HEK293 (cell line): ENCODE data around the gene COL9A2.

Experiments used
- CTCF ChIA-PET: fragments of 350-600 bp; formaldehyde crosslinking; extraction: SDS; loops from one replicate; lab custom pipeline; 2021; ENCODE audit warnings: antibody characterized with exemption; lab: Yijun Ruan, JAX
- POLR2A ChIA-PET: fragments of 300-600 bp; formaldehyde crosslinking; extraction: SDS; loops from one replicate; lab custom pipeline; 2020; ENCODE audit warnings: antibody characterized with exemption, inconsistent platforms; lab: Yijun Ruan, JAX
- H3K27ac ChIP-seq: fragments of 200-500 bp; sonication (Bioruptor generic); 2 replicates; pipeline ENCODE4 v1.5.1; 2014; ENCODE audit warnings: low read depth, low read length, control low read depth, inconsistent platforms; ENCODE audit errors: extremely low read depth
- H3K36me3 ChIP-seq, 2 experiments: fragments of 200-500 bp in 1 of 2; sonication (Bioruptor generic) in 1 of 2; 1 replicate in 1 of 2; 2 replicates in 1 of 2; pipeline ENCODE4 v1.5.1; 2014 to 2017; ENCODE audit warnings: inconsistent platforms in 2 of 2, low read length in 2 of 2; ENCODE audit not compliant: control insufficient read depth in 2 of 2, insufficient read depth in 1 of 2
- H3K4me1 ChIP-seq: fragments of 200-500 bp; sonication (Bioruptor generic); 2 replicates; pipeline ENCODE4 v1.5.1; 2014; ENCODE audit warnings: mild to moderate bottlenecking, low read length, inconsistent platforms; ENCODE audit not compliant: control insufficient read depth, insufficient read depth
- H3K4me3 ChIP-seq: 2 replicates; pipeline ENCODE4 v1.5.1; 2011; ENCODE audit warnings: low read depth, mild to moderate bottlenecking, control low read depth, low read length, moderate library complexity
- H3K9me3 ChIP-seq: fragments of 200-500 bp; sonication (Bioruptor generic); 2 replicates; pipeline ENCODE4 v1.5.1; 2014; ENCODE audit warnings: low read depth, low read length, inconsistent platforms; ENCODE audit not compliant: control insufficient read depth, insufficient read depth
- KLF1 ChIP-seq: fragments of 450-650 bp; formaldehyde crosslinking; IDR thresholded peaks from 2 replicates; pipeline ENCODE4 v1.5.1; 2016; ENCODE audit warnings: missing biosample characterization, missing genetic modification characterization
- KLF10 ChIP-seq: fragments of 450-650 bp; IDR thresholded peaks from 2 replicates; pipeline ENCODE4 v1.5.1; 2018; ENCODE audit warnings: missing biosample characterization, mild to moderate bottlenecking, missing genetic modification characterization
- KLF7 ChIP-seq: fragments of 450-650 bp; formaldehyde crosslinking; IDR thresholded peaks from 2 replicates; pipeline ENCODE4 v1.5.1; 2016; ENCODE audit warnings: missing biosample characterization, missing genetic modification characterization, borderline replicate concordance
- OSR2 ChIP-seq: fragments of 450-650 bp; formaldehyde crosslinking; IDR thresholded peaks from 2 replicates; pipeline ENCODE4 v1.5.1; 2016; ENCODE audit warnings: missing biosample characterization, missing genetic modification characterization
- REPIN1 ChIP-seq: fragments of 450-650 bp; formaldehyde crosslinking; IDR thresholded peaks from 2 replicates; pipeline ENCODE4 v1.5.1; 2017; ENCODE audit warnings: missing biosample characterization, missing genetic modification characterization, low read depth
- ZBTB48 ChIP-seq: fragments of 450-650 bp; formaldehyde crosslinking; IDR thresholded peaks from 2 replicates; pipeline ENCODE4 v1.5.1; 2016; ENCODE audit warnings: missing biosample characterization, missing genetic modification characterization
- ZBTB6 ChIP-seq: fragments of 450-650 bp; formaldehyde crosslinking; IDR thresholded peaks from 2 replicates; pipeline ENCODE4 v1.5.1; 2017; ENCODE audit warnings: missing biosample characterization, missing genetic modification characterization
- ZFHX2 ChIP-seq: fragments of 450-650 bp; formaldehyde crosslinking; conservative IDR thresholded peaks from 2 replicates; pipeline ENCODE4 v1.5.1; 2016; ENCODE audit warnings: missing biosample characterization, missing genetic modification characterization
- ZNF114 ChIP-seq: fragments of 450-650 bp; formaldehyde crosslinking; IDR thresholded peaks from 2 replicates; pipeline ENCODE4 v1.5.0; 2017; ENCODE audit warnings: missing biosample characterization, missing genetic modification characterization
- ZNF169 ChIP-seq: fragments of 450-650 bp; formaldehyde crosslinking; IDR thresholded peaks from 2 replicates; pipeline ENCODE4 v1.5.1; 2016; ENCODE audit warnings: missing biosample characterization, missing genetic modification characterization
- ZNF175 ChIP-seq: fragments of 450-650 bp; formaldehyde crosslinking; IDR thresholded peaks from 2 replicates; pipeline ENCODE4 v1.5.1; 2016; ENCODE audit warnings: missing biosample characterization, missing genetic modification characterization
- ZNF214 ChIP-seq: fragments of 450-650 bp; formaldehyde crosslinking; IDR thresholded peaks from 2 replicates; pipeline ENCODE4 v1.5.1; 2017; ENCODE audit warnings: missing biosample characterization, mild to moderate bottlenecking, missing genetic modification characterization, borderline replicate concordance
- ZNF311 ChIP-seq: fragments of 450-650 bp; formaldehyde crosslinking; IDR thresholded peaks from 2 replicates; pipeline ENCODE4 v1.5.1; 2017; ENCODE audit warnings: missing biosample characterization, missing genetic modification characterization, borderline replicate concordance
- ZNF37A ChIP-seq: fragments of 450-650 bp; IDR thresholded peaks from 2 replicates; pipeline ENCODE4 v1.5.1; 2018; ENCODE audit warnings: missing biosample characterization, missing genetic modification characterization
- ZNF513 ChIP-seq: fragments of 450-650 bp; IDR thresholded peaks from 2 replicates; pipeline ENCODE4 v1.5.1; 2018; ENCODE audit warnings: missing biosample characterization, missing genetic modification characterization
- ZNF558 ChIP-seq: fragments of 450-650 bp; formaldehyde crosslinking; IDR thresholded peaks from 2 replicates; pipeline ENCODE4 v1.5.1; 2016; ENCODE audit warnings: missing biosample characterization, missing genetic modification characterization
- ZNF561 ChIP-seq: fragments of 450-650 bp; IDR thresholded peaks from 2 replicates; pipeline ENCODE4 v1.5.1; 2018; ENCODE audit warnings: missing biosample characterization, missing genetic modification characterization, borderline replicate concordance
- ZNF600 ChIP-seq: fragments of 450-650 bp; formaldehyde crosslinking; IDR thresholded peaks from 2 replicates; pipeline ENCODE4 v1.5.1; 2016; ENCODE audit warnings: missing biosample characterization, missing genetic modification characterization
- ZNF670 ChIP-seq: fragments of 450-650 bp; formaldehyde crosslinking; IDR thresholded peaks from 2 replicates; pipeline ENCODE4 v1.5.1; 2016; ENCODE audit warnings: missing biosample characterization, missing genetic modification characterization, low read depth
- ZNF692 ChIP-seq: fragments of 450-650 bp; formaldehyde crosslinking; IDR thresholded peaks from 2 replicates; pipeline ENCODE4 v1.5.1; 2016; ENCODE audit warnings: missing biosample characterization, missing genetic modification characterization
- ZNF791 ChIP-seq: fragments of 450-650 bp; formaldehyde crosslinking; IDR thresholded peaks from 2 replicates; pipeline ENCODE4 v1.5.1; 2016; ENCODE audit warnings: missing biosample characterization, missing genetic modification characterization
- ZSCAN23 ChIP-seq: fragments of 450-650 bp; formaldehyde crosslinking; IDR thresholded peaks from 2 replicates; pipeline ENCODE4 v1.5.1; 2016; ENCODE audit warnings: missing biosample characterization, missing genetic modification characterization
- TF ChIP-seq, protein P1 (sequence below): fragments of 450-650 bp; formaldehyde crosslinking; IDR thresholded peaks from 2 replicates; pipeline ENCODE4 v1.5.1; 2016; ENCODE audit warnings: missing biosample characterization, missing genetic modification characterization
- TF ChIP-seq, protein P2 (sequence below): fragments of 450-650 bp; formaldehyde crosslinking; IDR thresholded peaks from 2 replicates; pipeline ENCODE4 v1.5.1; 2016; ENCODE audit warnings: missing biosample characterization, missing genetic modification characterization

The COL9A2 gene

DNA sequence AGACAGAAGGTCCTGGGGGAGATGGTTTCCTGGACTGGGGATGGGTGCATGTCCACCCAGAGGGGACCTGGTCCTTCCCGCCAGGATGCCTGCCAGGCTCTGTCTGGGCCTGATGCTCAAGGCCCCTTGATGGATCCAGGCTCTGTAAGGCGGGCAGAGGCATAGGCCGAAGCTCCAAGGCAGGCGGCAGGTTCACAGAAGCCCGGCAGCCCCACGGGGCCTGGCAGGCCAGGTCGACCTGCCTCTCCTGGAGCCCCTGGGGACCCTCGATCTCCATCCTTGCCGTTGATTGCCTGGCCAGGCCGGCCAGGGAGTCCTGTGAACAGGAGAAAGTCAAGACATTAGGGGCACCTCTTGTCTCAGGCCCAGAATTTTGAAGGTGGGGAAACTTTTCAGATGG lies 16.0 kb downstream of the COL9A2 start:
- Histone ChIP-seq H3K4me1 (no peaks in the 10 kb centered on the region), H3K4me3 (no peak overlapping the region), H3K9me3 (no peaks in the 10 kb centered on the region), H3K36me3 (no peaks in the 10 kb centered on the region), H3K27ac (no peak overlapping the region)
- ChIA-PET CTCF (no interaction called here), POLR2A (no interaction called here)
- TF ChIP-seq KLF7 (tag by site-specific recombination) (no peak), ZNF513 (tag by site-specific recombination) (no peak), ZNF114 (no peak), KLF1 (tag by site-specific recombination) (no peak), ZNF561 (no peak), ZNF692 (tag by site-specific recombination) (no peak), ZBTB6 (tag by site-specific recombination) (no peak), ZNF169 (tag by site-specific recombination) (no peak)
- TF ChIP-seq, protein P1, sequence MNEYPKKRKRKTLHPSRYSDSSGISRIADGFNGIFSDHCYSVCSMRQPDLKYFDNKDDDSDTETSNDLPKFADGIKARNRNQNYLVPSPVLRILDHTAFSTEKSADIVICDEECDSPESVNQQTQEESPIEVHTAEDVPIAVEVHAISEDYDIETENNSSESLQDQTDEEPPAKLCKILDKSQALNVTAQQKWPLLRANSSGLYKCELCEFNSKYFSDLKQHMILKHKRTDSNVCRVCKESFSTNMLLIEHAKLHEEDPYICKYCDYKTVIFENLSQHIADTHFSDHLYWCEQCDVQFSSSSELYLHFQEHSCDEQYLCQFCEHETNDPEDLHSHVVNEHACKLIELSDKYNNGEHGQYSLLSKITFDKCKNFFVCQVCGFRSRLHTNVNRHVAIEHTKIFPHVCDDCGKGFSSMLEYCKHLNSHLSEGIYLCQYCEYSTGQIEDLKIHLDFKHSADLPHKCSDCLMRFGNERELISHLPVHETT (tag by site-specific recombination) = no peak

DNA sequence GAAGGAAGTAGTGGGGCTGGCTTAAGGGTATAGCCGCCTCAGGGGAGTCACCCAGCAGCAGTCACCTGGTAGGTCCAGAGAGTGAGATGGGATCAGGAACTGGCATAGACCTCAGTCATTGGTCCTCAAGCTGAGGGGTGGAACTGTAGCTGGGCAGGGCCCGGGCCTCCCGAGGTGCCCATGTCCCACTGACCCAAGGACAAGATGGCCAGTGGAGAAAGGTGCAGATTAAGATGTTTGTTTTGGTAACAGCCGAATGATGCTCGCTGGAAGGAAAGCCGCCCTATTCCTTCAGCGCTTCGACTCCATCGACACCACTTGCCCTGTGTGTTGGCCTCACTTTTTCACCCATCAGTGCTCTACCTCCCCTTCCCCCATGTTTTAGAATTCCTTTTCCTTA lies 16.4 kb downstream of the COL9A2 start:
- ChIA-PET POLR2A (interaction anchor here (0.6 kb wide), 1 partner anchor 18 kb away, joined by 3 read pairs; no protein-coding TSS in a partner anchor), CTCF (no interaction called here)

GRCh38 chr1:40300249-40300567 lies 16.9 kb downstream of the COL9A2 start:
- H3K27ac ChIP-seq = no peak overlapping the region
- ChIA-PET POLR2A (interaction anchor here (0.6 kb wide), 1 partner anchor 18 kb away, joined by 3 read pairs; no protein-coding TSS in a partner anchor), CTCF (no interaction called here)
- no peaks in the 10 kb centered on the region; a peak in 1 of 3 replicates for H3K36me3 ChIP-seq
- H3K4me1 ChIP-seq = no peaks in the 10 kb centered on the region
- H3K9me3 ChIP-seq = no peaks in the 10 kb centered on the region
- H3K4me3 ChIP-seq = no peak overlapping the region
- TF ChIP-seq, protein P2, sequence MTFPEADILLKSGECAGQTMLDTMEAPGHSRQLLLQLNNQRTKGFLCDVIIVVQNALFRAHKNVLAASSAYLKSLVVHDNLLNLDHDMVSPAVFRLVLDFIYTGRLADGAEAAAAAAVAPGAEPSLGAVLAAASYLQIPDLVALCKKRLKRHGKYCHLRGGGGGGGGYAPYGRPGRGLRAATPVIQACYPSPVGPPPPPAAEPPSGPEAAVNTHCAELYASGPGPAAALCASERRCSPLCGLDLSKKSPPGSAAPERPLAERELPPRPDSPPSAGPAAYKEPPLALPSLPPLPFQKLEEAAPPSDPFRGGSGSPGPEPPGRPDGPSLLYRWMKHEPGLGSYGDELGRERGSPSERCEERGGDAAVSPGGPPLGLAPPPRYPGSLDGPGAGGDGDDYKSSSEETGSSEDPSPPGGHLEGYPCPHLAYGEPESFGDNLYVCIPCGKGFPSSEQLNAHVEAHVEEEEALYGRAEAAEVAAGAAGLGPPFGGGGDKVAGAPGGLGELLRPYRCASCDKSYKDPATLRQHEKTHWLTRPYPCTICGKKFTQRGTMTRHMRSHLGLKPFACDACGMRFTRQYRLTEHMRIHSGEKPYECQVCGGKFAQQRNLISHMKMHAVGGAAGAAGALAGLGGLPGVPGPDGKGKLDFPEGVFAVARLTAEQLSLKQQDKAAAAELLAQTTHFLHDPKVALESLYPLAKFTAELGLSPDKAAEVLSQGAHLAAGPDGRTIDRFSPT = no peak
- no peak for TF ChIP-seq ZNF791 (tag by site-specific recombination)
- TF ChIP-seq ZSCAN23 (tag by site-specific recombination) = no peak
- no peak for TF ChIP-seq OSR2
- no peak for TF ChIP-seq ZNF214 (tag by site-specific recombination)
- no peak for TF ChIP-seq ZNF37A (tag by site-specific recombination)
- no peak for TF ChIP-seq ZNF600 (tag by site-specific recombination)
- no peak for TF ChIP-seq ZNF670 (tag by site-specific recombination)
- no peak for TF ChIP-seq ZNF558 (tag by site-specific recombination)
- no peak for TF ChIP-seq ZBTB48 (tag by site-specific recombination)
- TF ChIP-seq ZFHX2 = no peak
- no peak for TF ChIP-seq KLF10 (tag by site-specific recombination)
- TF ChIP-seq REPIN1 (tag by site-specific recombination) = no peak
- no peak for TF ChIP-seq ZNF513 (tag by site-specific recombination)
- TF ChIP-seq ZNF311 (tag by site-specific recombination) = no peak

More for the DNA sequence above, 16.4 kb downstream of the COL9A2 start:
- no peak for TF ChIP-seq ZNF175 (tag by site-specific recombination)
- TF ChIP-seq, all 188 proteins: peak for 0
- H3K4me1 ChIP-seq = no peaks in the 10 kb centered on the region
- no peaks in the 10 kb centered on the region for H3K9me3 ChIP-seq
- no peak overlapping the region for H3K4me3 ChIP-seq
- no peak overlapping the region for H3K27ac ChIP-seq
- H3K36me3 ChIP-seq = no peaks in the 10 kb centered on the region
